Prostate gland (tissue), 2 donors: ENCODE data around the gene AHCYL2. TPM values are rescaled to one million over a fixed set of nuclear protein-coding genes. Genes with fewer than 3 reads are reported as not detected.

Experiments
- DNase-seq: peaks from one replicate; pipeline ENCODE4 v3.0.0-alpha.2; 2019; ENCODE audit warnings: low spot score
- H3K27ac ChIP-seq, 2 donors: fragments of 200-600 bp; sonication (generic); 2 replicates each; pipeline ENCODE4 v1.5.1; 2017 to 2019
- H3K27me3 ChIP-seq: fragments of 200-600 bp; sonication (generic); replicated peaks from 2 replicates; pipeline ENCODE4 v1.5.1; 2019; ENCODE audit not compliant: insufficient read depth
- H3K36me3 ChIP-seq, 2 donors: fragments of 200-600 bp; sonication (generic); 1 replicate in 1 of 2; 2 replicates in 1 of 2; pipeline versions ENCODE4 v1.5.1 to v1.8.1; 2017 to 2019
- H3K4me1 ChIP-seq: fragments of 200-600 bp; sonication (generic); replicated peaks from 2 replicates; pipeline ENCODE4 v1.5.1; 2019
- H3K4me3 ChIP-seq, 2 donors: fragments of 200-600 bp; sonication (generic); 2 replicates each; pipeline ENCODE4 v1.5.1; 2017 to 2019
- H3K9me3 ChIP-seq: fragments of 200-600 bp; sonication (generic); 2 replicates; pipeline ENCODE4 v1.5.1; 2017
- POLR2A ChIP-seq: fragments of 450-650 bp; IDR thresholded peaks from one replicate; pipeline ENCODE4 v1.6.1; 2016; ENCODE audit warnings: antibody characterized with exemption, mild to moderate bottlenecking
- POLR2AphosphoS5 ChIP-seq: sonication (generic); formaldehyde crosslinking; IDR thresholded peaks from one replicate; pipeline ENCODE4 v1.6.1; 2017; ENCODE audit warnings: antibody characterized with exemption
- WGBS: methylation state at CpG from one replicate; pipeline ENCODE4 v1.1.5; 2018; 5-methylcytosine and 5-hydroxymethylcytosine counted together
- intact Hi-C: fragments of 100-400 bp; cut with DNase I; formaldehyde crosslinking; loops from one replicate; pipeline ENCODE4 v1.14.2; 2022
- total RNA-seq, 2 donors: library from RNA; depleted of rRNA; stranded (reverse); fragments of >200 nt; gene quantifications; one replicate each; pipeline ENCODE4 v1.1.0, GENCODE V29; 2016
- TF ChIP-seq, protein P1 (sequence below), 4 experiments: fragments of 200-600 bp in 2 of 4; fragments of 450-650 bp in 2 of 4; sonication (generic) in 2 of 4; IDR thresholded peaks; 1 replicate in 3 of 4; 2 replicates in 1 of 4; pipeline ENCODE4 v1.5.1; 2016 to 2019; ENCODE audit warnings: antibody characterized with exemption in 4 of 4, mild to moderate bottlenecking in 2 of 4, moderate library complexity in 2 of 4

AHCYL2 gene
- total RNA-seq, 2 donors from 2014 or later: 15.2 to 38.3 TPM

DNA sequence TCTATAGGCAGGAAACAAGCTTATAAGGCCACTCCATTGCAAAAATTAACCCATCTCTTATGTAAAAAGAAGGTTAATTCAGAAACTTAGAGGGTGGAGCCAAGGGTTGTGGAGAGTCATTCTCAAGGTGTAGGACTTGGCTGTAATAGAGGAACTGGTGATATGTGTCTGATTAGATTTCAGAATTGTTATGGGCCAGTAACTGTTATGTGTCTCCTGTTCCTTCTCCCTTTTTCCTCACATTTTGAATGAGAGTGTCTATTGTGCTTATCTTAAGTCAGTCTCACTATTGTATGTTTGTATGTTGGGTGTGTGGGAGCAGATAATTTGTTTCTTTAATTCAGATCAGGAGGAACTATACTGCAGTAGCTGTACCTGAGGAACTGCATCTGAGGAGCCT is 49.1 kb downstream of the AHCYL2 start:
- Histone ChIP-seq H3K9me3 (no peaks in the 10 kb centered on the region), H3K27me3 (no peaks in the 10 kb centered on the region), H3K27ac (no peak overlapping the region), H3K4me1 (no peaks in the 10 kb centered on the region), H3K36me3 (no peaks in the 10 kb centered on the region), H3K4me3 (no peak overlapping the region)
- TF ChIP-seq POLR2A (no peak), POLR2AphosphoS5 (no peak)
- TF ChIP-seq, protein P1, sequence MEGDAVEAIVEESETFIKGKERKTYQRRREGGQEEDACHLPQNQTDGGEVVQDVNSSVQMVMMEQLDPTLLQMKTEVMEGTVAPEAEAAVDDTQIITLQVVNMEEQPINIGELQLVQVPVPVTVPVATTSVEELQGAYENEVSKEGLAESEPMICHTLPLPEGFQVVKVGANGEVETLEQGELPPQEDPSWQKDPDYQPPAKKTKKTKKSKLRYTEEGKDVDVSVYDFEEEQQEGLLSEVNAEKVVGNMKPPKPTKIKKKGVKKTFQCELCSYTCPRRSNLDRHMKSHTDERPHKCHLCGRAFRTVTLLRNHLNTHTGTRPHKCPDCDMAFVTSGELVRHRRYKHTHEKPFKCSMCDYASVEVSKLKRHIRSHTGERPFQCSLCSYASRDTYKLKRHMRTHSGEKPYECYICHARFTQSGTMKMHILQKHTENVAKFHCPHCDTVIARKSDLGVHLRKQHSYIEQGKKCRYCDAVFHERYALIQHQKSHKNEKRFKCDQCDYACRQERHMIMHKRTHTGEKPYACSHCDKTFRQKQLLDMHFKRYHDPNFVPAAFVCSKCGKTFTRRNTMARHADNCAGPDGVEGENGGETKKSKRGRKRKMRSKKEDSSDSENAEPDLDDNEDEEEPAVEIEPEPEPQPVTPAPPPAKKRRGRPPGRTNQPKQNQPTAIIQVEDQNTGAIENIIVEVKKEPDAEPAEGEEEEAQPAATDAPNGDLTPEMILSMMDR (IDR thresholded peaks at IDR 0.05): no peak
- intact Hi-C loops: no loop called here
- DNase-seq: no peak

DNA sequence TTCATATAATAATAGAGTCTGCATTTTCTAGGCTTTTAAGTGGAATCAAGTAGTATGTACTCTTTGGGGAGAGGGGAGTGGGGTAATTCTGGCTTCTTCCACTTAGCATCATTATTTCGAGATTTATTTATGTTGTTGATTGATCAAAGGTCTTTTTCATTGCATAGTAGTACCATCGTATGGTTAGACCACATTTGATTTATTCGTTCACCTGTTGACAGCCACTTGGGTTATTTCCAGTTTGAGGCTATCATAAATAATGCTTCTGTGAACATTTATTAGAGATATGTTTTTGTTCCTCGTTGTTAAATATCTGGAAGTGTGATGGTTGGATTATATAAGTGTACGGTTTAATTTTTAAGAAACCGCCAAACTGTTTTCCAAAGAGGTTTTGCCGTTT is 52.8 kb downstream of the AHCYL2 start:
- Histone ChIP-seq H3K4me3 (no peak overlapping the region), H3K4me1 (no peaks in the 10 kb centered on the region), H3K9me3 (no peaks in the 10 kb centered on the region), H3K36me3 (no peaks in the 10 kb centered on the region), H3K27me3 (no peaks in the 10 kb centered on the region), H3K27ac (no peak overlapping the region)
- TF ChIP-seq, protein P1 (IDR thresholded peaks at IDR 0.05): no peak
- TF ChIP-seq POLR2A: no peak
- no peak for TF ChIP-seq POLR2AphosphoS5
- WGBS: 51% methylated on average over 7 of the region's 7 CpGs
- intact Hi-C loops: no loop called here
- no peak for DNase-seq

DNA sequence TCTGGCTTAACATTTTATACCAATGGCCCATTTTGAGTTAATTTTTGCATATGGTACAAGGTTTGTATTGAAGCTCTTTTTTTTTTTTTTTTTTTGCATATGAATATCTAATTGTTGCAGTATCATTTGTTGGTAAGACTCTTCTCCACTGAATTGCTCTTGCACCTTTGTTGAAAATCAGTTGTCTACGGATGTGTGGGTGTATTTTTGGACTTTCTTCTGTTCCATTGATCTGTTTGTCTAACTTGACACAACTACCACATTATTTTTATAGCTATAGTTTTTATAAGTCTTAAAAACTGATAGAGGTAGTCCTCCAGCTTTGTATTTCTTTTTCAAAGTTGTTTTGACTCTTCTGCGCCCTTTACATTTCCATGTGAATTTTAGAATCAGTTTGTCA is 53.9 kb downstream of the AHCYL2 start:
- no peak for DNase-seq
- H3K27me3 ChIP-seq: no peaks in the 10 kb centered on the region
- intact Hi-C loops: no loop called here
- H3K9me3 ChIP-seq: no peaks in the 10 kb centered on the region
- no peak overlapping the region for H3K4me3 ChIP-seq
- H3K27ac ChIP-seq: no peak overlapping the region
- no peaks in the 10 kb centered on the region for H3K4me1 ChIP-seq
- H3K36me3 ChIP-seq: no peaks in the 10 kb centered on the region
- TF ChIP-seq, protein P1 (IDR thresholded peaks at IDR 0.05): no peak
- 98% methylated on average over 2 of the region's 2 CpGs for WGBS

DNA sequence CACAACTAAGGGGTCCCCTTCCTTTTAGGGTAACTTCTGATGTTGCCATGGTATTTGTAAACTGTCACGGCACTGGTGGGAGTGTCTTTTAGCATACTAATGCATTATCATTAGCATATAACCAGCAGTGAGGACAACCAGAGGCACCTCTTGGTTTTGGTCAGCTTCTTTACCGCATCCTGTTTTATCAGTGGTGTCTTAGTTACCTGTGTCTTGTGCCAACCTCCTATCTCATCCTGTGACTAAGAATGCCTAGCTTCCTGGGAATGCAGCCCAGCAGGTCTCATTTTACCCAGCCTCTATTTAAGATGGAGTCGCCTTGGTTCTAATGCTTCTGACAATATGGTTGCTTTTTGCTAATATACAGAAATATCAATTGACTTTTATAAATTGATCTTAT is 54.9 kb downstream of the AHCYL2 start:
- 92% methylated on average over 3 of the region's 3 CpGs for WGBS
- H3K27ac ChIP-seq: no peak overlapping the region
- H3K36me3 ChIP-seq: no peaks in the 10 kb centered on the region
- no peak for DNase-seq
- H3K4me3 ChIP-seq: no peak overlapping the region
- no peaks in the 10 kb centered on the region for H3K27me3 ChIP-seq
- no peaks in the 10 kb centered on the region for H3K9me3 ChIP-seq
- intact Hi-C loops: no loop called here
- H3K4me1 ChIP-seq: no peaks in the 10 kb centered on the region
- TF ChIP-seq POLR2AphosphoS5 (no peak), POLR2A (no peak)
- TF ChIP-seq, protein P1 (IDR thresholded peaks at IDR 0.05): no peak

DNA sequence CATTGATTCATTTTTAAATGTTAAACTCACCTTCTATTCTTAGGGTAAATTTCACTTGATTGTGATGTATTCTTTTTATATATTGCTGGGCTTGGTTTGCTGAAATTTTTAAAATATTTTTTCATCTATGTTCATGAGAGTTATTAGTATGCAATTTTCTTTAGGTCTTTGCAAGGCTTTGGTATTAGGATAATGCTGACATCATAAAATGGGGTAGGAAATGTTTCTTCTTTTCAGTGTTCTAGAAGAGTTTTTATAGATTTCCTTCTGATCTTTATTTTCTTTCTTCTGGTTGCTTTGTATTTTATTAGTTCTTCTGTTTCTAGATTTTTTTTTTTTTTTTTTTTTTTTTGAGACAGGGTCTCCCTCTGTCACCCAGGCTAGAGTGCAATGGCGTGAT is 56.3 kb downstream of the AHCYL2 start:
- intact Hi-C loops: no loop called here
- no peak overlapping the region for H3K27ac ChIP-seq
- H3K4me1 ChIP-seq: no peaks in the 10 kb centered on the region
- DNase-seq: no peak
- H3K9me3 ChIP-seq: no peaks in the 10 kb centered on the region
- H3K4me3 ChIP-seq: no peak overlapping the region
- H3K27me3 ChIP-seq: no peaks in the 10 kb centered on the region
- H3K36me3 ChIP-seq: no peaks in the 10 kb centered on the region
- WGBS: 100% methylated on average over 1 of the region's 1 CpG
- TF ChIP-seq, protein P1 (IDR thresholded peaks at IDR 0.05): no peak
- TF ChIP-seq POLR2A (no peak), POLR2AphosphoS5 (no peak)
